OCI-LY7 (cell line): Measurements from ENCODE around the gene TC2N.

Experiments
- EZH2phosphoT487 ChIP-seq: fragments of 200-600 bp; sonication (generic); IDR thresholded peaks from 2 replicates; pipeline ENCODE4 v1.6.1; 2018; ENCODE audit warnings: low read depth, borderline replicate concordance, mild to moderate bottlenecking, mixed run types, antibody characterized with exemption, low read length, moderate library complexity, mixed read lengths
- TF ChIP-seq, protein P1 (sequence below): fragments of 200-600 bp; sonication (generic); conservative IDR thresholded peaks from 2 replicates; pipeline ENCODE4 v1.5.1; 2014; ENCODE audit warnings: mild to moderate bottlenecking, antibody characterized with exemption, low read length, moderate library complexity, mixed read lengths

- TF ChIP-seq, protein P1, sequence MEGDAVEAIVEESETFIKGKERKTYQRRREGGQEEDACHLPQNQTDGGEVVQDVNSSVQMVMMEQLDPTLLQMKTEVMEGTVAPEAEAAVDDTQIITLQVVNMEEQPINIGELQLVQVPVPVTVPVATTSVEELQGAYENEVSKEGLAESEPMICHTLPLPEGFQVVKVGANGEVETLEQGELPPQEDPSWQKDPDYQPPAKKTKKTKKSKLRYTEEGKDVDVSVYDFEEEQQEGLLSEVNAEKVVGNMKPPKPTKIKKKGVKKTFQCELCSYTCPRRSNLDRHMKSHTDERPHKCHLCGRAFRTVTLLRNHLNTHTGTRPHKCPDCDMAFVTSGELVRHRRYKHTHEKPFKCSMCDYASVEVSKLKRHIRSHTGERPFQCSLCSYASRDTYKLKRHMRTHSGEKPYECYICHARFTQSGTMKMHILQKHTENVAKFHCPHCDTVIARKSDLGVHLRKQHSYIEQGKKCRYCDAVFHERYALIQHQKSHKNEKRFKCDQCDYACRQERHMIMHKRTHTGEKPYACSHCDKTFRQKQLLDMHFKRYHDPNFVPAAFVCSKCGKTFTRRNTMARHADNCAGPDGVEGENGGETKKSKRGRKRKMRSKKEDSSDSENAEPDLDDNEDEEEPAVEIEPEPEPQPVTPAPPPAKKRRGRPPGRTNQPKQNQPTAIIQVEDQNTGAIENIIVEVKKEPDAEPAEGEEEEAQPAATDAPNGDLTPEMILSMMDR: no peak
- TF ChIP-seq EZH2phosphoT487: no peak
These were observed 112.5 kb downstream of the TC2N start for GRCh38 chr14:91754819-91755218.
